Measurements from ENCODE around the gene NLGN1. TPM values are rescaled to one million over a fixed set of nuclear protein-coding genes. Genes with fewer than 3 reads are reported as not detected.
"Not testable (repeated sequence)": the region's sequence is repeated elsewhere in the genome, so short reads cannot be mapped to it uniquely, and the experiment has no call there.

Gene NLGN1
- total RNA-seq, 1 experiment from 2014 or later, result 5.2 TPM

GRCh38 chr3:173351886-173352285, 45.7 kb upstream of the NLGN1 start:
- TF ChIP-seq CTCF (conservative IDR thresholded peaks at IDR 0.05), result no peak
- Mint-ChIP-seq H3K36me3 (ENCODE audit: insufficient read depth in 1 of 3, low read depth in 3 of 3) (peaks cover 0 to 8% (median 0%) of the 10 kb centered on the region in 3 experiments; a peak in 1 of 7 replicates), H3K27ac (no peak overlapping the region), H3K9me3 (peaks cover 4 to 7% of the 10 kb centered on the region in 2 experiments; a peak in 2 of 5 replicates), H3K4me3 (no peak overlapping the region), H3K4me1 (peaks cover 16% of the 10 kb centered on the region in 2 experiments), H3K27me3 (ENCODE audit: low read depth) (no peaks in the 10 kb centered on the region)
- H3K56ac ChIP-seq (ENCODE audit: insufficient read length, low read depth, low read length), result no peak overlapping the region
- H3K4me2 ChIP-seq (ENCODE audit: insufficient read depth, insufficient read length, low read length), result no peak overlapping the region
- H3K9me3 ChIP-seq (ENCODE audit: control insufficient read depth, low read depth, low read length), result no peaks in the 10 kb centered on the region
- no peak overlapping the region for H2AK5ac ChIP-seq (ENCODE audit: insufficient read length, low read length)
- H4K91ac ChIP-seq (ENCODE audit: insufficient read length, low read depth, low read length), result no peak overlapping the region
- H4K20me1 ChIP-seq (ENCODE audit: control insufficient read depth, insufficient read depth, insufficient read length), result no peaks in the 10 kb centered on the region
- DNase-seq, result no peak
- no peak overlapping the region for H2AFZ ChIP-seq (ENCODE audit: low read length)
- no peak overlapping the region for H3T11ph ChIP-seq (ENCODE audit: low read length)
- H4K5ac ChIP-seq (ENCODE audit: insufficient read length, low read depth, low read length), result no peak overlapping the region
- H3K23ac ChIP-seq (ENCODE audit: insufficient read length, low read depth, low read length), result no peak overlapping the region
- H2BK5ac ChIP-seq (ENCODE audit: insufficient read length, low read length), result no peak overlapping the region
- no peak overlapping the region for H2BK12ac ChIP-seq (ENCODE audit: insufficient read length, low read depth, low read length)
- no peak overlapping the region for H2BK120ac ChIP-seq (ENCODE audit: low read depth, low read length, poor library complexity, severe bottlenecking)
- no peak overlapping the region for H3K18ac ChIP-seq (ENCODE audit: insufficient read length, low read depth, low read length)
- H3K27ac ChIP-seq (ENCODE audit: insufficient read length, low read depth, low read length), result no peak overlapping the region
- no peaks in the 10 kb centered on the region for H3K23me2 ChIP-seq (ENCODE audit: insufficient read length, low read depth, low read length, poor library complexity, severe bottlenecking)
- H3K79me2 ChIP-seq (ENCODE audit: insufficient read depth, low read length), result no peaks in the 10 kb centered on the region
- no peak overlapping the region for H2BK15ac ChIP-seq (ENCODE audit: low read depth, low read length)
- H3K79me1 ChIP-seq (ENCODE audit: insufficient read depth, low read depth, low read length, poor library complexity, severe bottlenecking), result no peaks in the 10 kb centered on the region
- H3K27me3 ChIP-seq (ENCODE audit: insufficient read depth, low read length), result no peaks in the 10 kb centered on the region
- peaks cover 7% of the 10 kb centered on the region; the same call in 1 of the 2 replicates for H3K4me1 ChIP-seq (ENCODE audit: insufficient read depth, low read length)
- no peak overlapping the region for H4K8ac ChIP-seq (replicated peaks; ENCODE audit: insufficient read length, low read depth, low read length)
- no peak overlapping the region for H2BK20ac ChIP-seq (ENCODE audit: low read depth, low read length, poor library complexity, severe bottlenecking)
- H3K14ac ChIP-seq (ENCODE audit: insufficient read depth, low read length), result no peak overlapping the region
- H3K4ac ChIP-seq (ENCODE audit: low read depth, low read length), result no peak overlapping the region
- no peak overlapping the region for H3K9ac ChIP-seq (ENCODE audit: extremely low read depth, insufficient read length, low read length)

- H2BK12ac ChIP-seq (ENCODE audit: insufficient read length, low read depth, low read length); H3K27ac ChIP-seq (ENCODE audit: insufficient read length, low read depth, low read length); H3K27me3 ChIP-seq (ENCODE audit: insufficient read depth, low read length); H3K79me2 ChIP-seq (ENCODE audit: insufficient read depth, low read length); H3K9me3 ChIP-seq (ENCODE audit: control insufficient read depth, low read depth, low read length); H4K8ac ChIP-seq (replicated peaks; ENCODE audit: insufficient read length, low read depth, low read length); H2AK5ac ChIP-seq (ENCODE audit: insufficient read length, low read length); H2BK15ac ChIP-seq (ENCODE audit: low read depth, low read length); H2BK120ac ChIP-seq (ENCODE audit: low read depth, low read length, poor library complexity, severe bottlenecking); H2BK20ac ChIP-seq (ENCODE audit: low read depth, low read length, poor library complexity, severe bottlenecking); H3K9me3 Mint-ChIP-seq; H4K91ac ChIP-seq (ENCODE audit: insufficient read length, low read depth, low read length); H3K56ac ChIP-seq (ENCODE audit: insufficient read length, low read depth, low read length); H2AFZ ChIP-seq (ENCODE audit: low read length); H3K36me3 Mint-ChIP-seq (ENCODE audit: insufficient read depth in 1 of 3, low read depth in 3 of 3); H3T11ph ChIP-seq (ENCODE audit: low read length); H3K23me2 ChIP-seq (ENCODE audit: insufficient read length, low read depth, low read length, poor library complexity, severe bottlenecking); H3K27me3 Mint-ChIP-seq (ENCODE audit: low read depth); H3K9ac ChIP-seq (ENCODE audit: extremely low read depth, insufficient read length, low read length); H2BK5ac ChIP-seq (ENCODE audit: insufficient read length, low read length); H4K5ac ChIP-seq (ENCODE audit: insufficient read length, low read depth, low read length); H3K23ac ChIP-seq (ENCODE audit: insufficient read length, low read depth, low read length); H3K79me1 ChIP-seq (ENCODE audit: insufficient read depth, low read depth, low read length, poor library complexity, severe bottlenecking); H3K4me1 ChIP-seq (ENCODE audit: insufficient read depth, low read length); H3K14ac ChIP-seq (ENCODE audit: insufficient read depth, low read length); H3K18ac ChIP-seq (ENCODE audit: insufficient read length, low read depth, low read length); H3K4ac ChIP-seq (ENCODE audit: low read depth, low read length); H3K4me2 ChIP-seq (ENCODE audit: insufficient read depth, insufficient read length, low read length); H4K20me1 ChIP-seq (ENCODE audit: control insufficient read depth, insufficient read depth, insufficient read length): not testable (repeated sequence)
- WGBS (ENCODE audit: extremely low coverage, insufficient read length, low lambda C conversion rate), result no CpG with 5 or more reads among the region's 2 CpGs
- Mint-ChIP-seq H3K27ac (peak overlapping the region; percentile 3 to 87 (median 71); a peak in 4 of 7 replicates), H3K4me1 (peaks cover 16% of the 10 kb centered on the region in 2 experiments), H3K4me3 (peak overlapping the region in 1 of 2 experiments; percentile 38; a peak in 1 of 5 replicates)
- DNase-seq, result peak; percentile 36
These were observed 44.4 kb upstream of the NLGN1 start for GRCh38 chr3:173353137-173353536.

All from H9 (cell line).